BLaER1 (cell line): ENCODE measurements around the gene ANKZF1.

ENCODE experiments used
- H3K27ac ChIP-seq: shearing (Covaris generic); formaldehyde crosslinking; 2 replicates; pipeline ENCODE4 v1.8.1; 2022
- H3K27me3 ChIP-seq: shearing (Covaris generic); formaldehyde crosslinking; 2 replicates; pipeline ENCODE4 v1.8.1; 2022
- H3K36me3 ChIP-seq: shearing (Covaris generic); formaldehyde crosslinking; 2 replicates; pipeline ENCODE4 v1.8.1; 2022
- H3K4me1 ChIP-seq: shearing (Covaris generic); formaldehyde crosslinking; 2 replicates; pipeline ENCODE4 v1.8.1; 2022
- H3K4me2 ChIP-seq: shearing (Covaris generic); formaldehyde crosslinking; 2 replicates; pipeline ENCODE4 v1.8.1; 2022
- H3K4me3 ChIP-seq: shearing (Covaris generic); formaldehyde crosslinking; 2 replicates; pipeline ENCODE4 v1.8.1; 2022
- H3K9ac ChIP-seq: shearing (Covaris generic); formaldehyde crosslinking; 2 replicates; pipeline ENCODE4 v1.8.1; 2022
- H3K9me3 ChIP-seq: shearing (Covaris generic); formaldehyde crosslinking; 2 replicates; pipeline ENCODE4 v1.8.1; 2022
- H4K20me1 ChIP-seq: shearing (Covaris generic); formaldehyde crosslinking; 2 replicates; pipeline ENCODE4 v1.8.1; 2022
- Cebpa-rat ChIP-seq: shearing (Covaris generic); IDR thresholded peaks from 2 replicates; pipeline ENCODE4 v1.8.1; 2022

The ANKZF1 gene

DNA sequence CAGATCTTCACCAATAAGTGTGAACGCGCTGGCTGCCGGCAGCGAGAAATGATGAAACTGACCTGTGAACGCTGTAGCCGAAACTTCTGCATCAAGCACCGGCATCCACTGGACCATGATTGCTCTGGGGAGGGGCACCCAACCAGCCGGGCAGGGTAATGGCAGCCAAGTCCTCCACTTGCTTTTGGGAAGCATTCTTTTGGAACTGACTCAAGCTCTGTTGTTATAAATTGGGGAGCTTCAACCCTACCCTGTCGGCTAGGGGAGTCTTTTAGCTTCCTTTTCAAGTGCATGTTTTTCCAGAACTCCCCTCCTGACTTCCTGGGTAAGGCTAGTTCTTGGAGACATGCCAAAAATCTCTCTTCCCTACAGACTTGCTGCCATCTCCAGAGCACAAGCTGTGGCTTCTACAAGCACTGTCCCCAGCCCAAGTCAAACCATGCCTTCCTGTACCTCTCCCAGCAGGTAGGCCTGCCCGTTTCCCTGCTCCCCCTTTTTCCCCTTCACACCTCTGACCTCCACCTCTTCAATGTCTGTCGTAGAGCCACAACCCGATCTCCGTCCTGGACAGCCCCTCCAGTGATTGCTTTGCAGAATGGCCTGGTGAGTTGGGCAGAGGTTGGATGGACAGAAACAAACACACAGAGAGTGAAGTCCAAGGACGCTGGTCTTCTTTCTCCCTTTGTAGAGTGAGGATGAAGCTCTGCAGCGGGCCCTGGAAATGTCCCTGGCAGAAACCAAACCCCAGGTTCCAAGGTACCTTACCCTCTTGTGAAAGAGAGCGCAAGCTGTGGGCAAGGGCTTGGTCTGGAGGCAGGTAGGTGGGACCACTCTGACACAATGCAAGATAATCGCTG, 21.5 kb upstream of the ANKZF1 start:
- TF ChIP-seq Cebpa-rat, result no peak
- H3K36me3 ChIP-seq, result peaks cover 46% of the 10 kb centered on the region

GRCh38 chr2:219209236-219210195, 20.1 kb upstream of the ANKZF1 start:
- Histone ChIP-seq H3K4me1 (peaks cover 40% of the 10 kb centered on the region), H3K9ac (peak overlapping the region; percentile 26; the same call in 1 of the 2 replicates), H4K20me1 (no peaks in the 10 kb centered on the region), H3K27me3 (no peaks in the 10 kb centered on the region), H3K27ac (peak overlapping the region; percentile 49), H3K4me3 (no peak overlapping the region), H3K9me3 (no peaks in the 10 kb centered on the region), H3K36me3 (peaks cover 60% of the 10 kb centered on the region), H3K4me2 (peak overlapping the region; percentile 11)
- no peak for TF ChIP-seq Cebpa-rat

More for the DNA sequence above, 21.5 kb upstream of the ANKZF1 start:
- peaks cover 40% of the 10 kb centered on the region for H3K4me1 ChIP-seq
- H3K4me2 ChIP-seq, result peak overlapping the region; percentile 95
- no peaks in the 10 kb centered on the region for H3K9me3 ChIP-seq
- H3K27ac ChIP-seq, result no peak overlapping the region
- peak overlapping the region; percentile 78; the same call in 1 of the 2 replicates for H3K9ac ChIP-seq
- H4K20me1 ChIP-seq, result no peaks in the 10 kb centered on the region
- no peaks in the 10 kb centered on the region for H3K27me3 ChIP-seq
- H3K4me3 ChIP-seq, result no peak overlapping the region

- peak overlapping the region; percentile 26; the same call in 1 of the 2 replicates for H3K9ac ChIP-seq
- peak overlapping the region; percentile 11; the same call in 1 of the 2 replicates for H3K4me2 ChIP-seq
- no peaks in the 10 kb centered on the region for H3K27me3 ChIP-seq
- H3K36me3 ChIP-seq, result peaks cover 67% of the 10 kb centered on the region
- TF ChIP-seq Cebpa-rat, result no peak
- peaks cover 40% of the 10 kb centered on the region for H3K4me1 ChIP-seq
- H3K9me3 ChIP-seq, result no peaks in the 10 kb centered on the region
- H3K27ac ChIP-seq, result peak overlapping the region; percentile 49
- H3K4me3 ChIP-seq, result no peak overlapping the region
- no peaks in the 10 kb centered on the region for H4K20me1 ChIP-seq
Measured at GRCh38 chr2:219210196-219210885, 19.3 kb upstream of the ANKZF1 start.

DNA sequence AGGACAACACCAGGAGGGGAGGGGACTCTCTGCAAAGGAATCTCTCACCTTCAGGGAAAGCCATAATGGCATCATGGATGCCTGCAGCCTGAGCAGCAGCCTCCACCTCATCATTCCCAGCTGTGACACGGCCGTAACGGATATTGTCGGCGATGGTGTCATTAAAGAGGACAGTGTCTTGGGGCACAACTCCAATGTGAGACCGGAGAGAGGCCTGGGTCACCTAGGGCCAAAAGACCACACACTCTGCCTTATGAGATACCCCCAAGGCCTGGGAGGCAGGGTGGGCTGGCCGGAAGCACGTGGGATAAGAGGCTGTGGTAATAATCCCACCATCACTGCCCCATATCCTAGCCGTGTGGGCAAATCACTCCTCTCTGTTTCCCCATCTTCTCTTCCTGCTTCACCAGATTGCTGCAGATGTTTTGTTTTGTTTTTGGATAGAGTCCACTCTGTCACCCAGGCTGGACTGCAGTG, 18.7 kb upstream of the ANKZF1 start:
- Histone ChIP-seq H3K9ac (peak overlapping the region; percentile 26; the same call in 1 of the 2 replicates), H4K20me1 (no peaks in the 10 kb centered on the region), H3K27ac (no peak overlapping the region), H3K27me3 (no peaks in the 10 kb centered on the region), H3K9me3 (no peaks in the 10 kb centered on the region), H3K4me1 (peaks cover 39% of the 10 kb centered on the region), H3K4me2 (no peak overlapping the region), H3K4me3 (no peak overlapping the region), H3K36me3 (peaks cover 70% of the 10 kb centered on the region)
- no peak for TF ChIP-seq Cebpa-rat

- no peak overlapping the region for H3K4me2 ChIP-seq
- H3K4me1 ChIP-seq, result peaks cover 47% of the 10 kb centered on the region
- H3K9me3 ChIP-seq, result no peaks in the 10 kb centered on the region
- no peak overlapping the region for H3K4me3 ChIP-seq
- TF ChIP-seq Cebpa-rat, result no peak
- no peaks in the 10 kb centered on the region for H3K27me3 ChIP-seq
- H3K36me3 ChIP-seq, result peaks cover 76% of the 10 kb centered on the region
- no peak overlapping the region for H3K27ac ChIP-seq
- H4K20me1 ChIP-seq, result peaks cover 2% of the 10 kb centered on the region; the same call in 1 of the 2 replicates
- no peak overlapping the region for H3K9ac ChIP-seq
Measured at GRCh38 chr2:219213026-219213415, 16.6 kb upstream of the ANKZF1 start.

GRCh38 chr2:219213486-219214071, 16.0 kb upstream of the ANKZF1 start:
- Histone ChIP-seq H3K4me1 (peaks cover 47% of the 10 kb centered on the region), H3K27me3 (no peaks in the 10 kb centered on the region), H3K36me3 (peaks cover 71% of the 10 kb centered on the region), H3K9ac (no peak overlapping the region), H3K4me2 (no peak overlapping the region), H3K27ac (no peak overlapping the region), H4K20me1 (peaks cover 5% of the 10 kb centered on the region; the same call in 1 of the 2 replicates), H3K9me3 (no peaks in the 10 kb centered on the region), H3K4me3 (no peak overlapping the region)
- TF ChIP-seq Cebpa-rat, result no peak

- TF ChIP-seq Cebpa-rat, result no peak
- H3K4me3 ChIP-seq, result no peak overlapping the region
- no peaks in the 10 kb centered on the region for H3K9me3 ChIP-seq
- H3K27me3 ChIP-seq, result no peaks in the 10 kb centered on the region
- no peak overlapping the region for H3K9ac ChIP-seq
- H3K4me1 ChIP-seq, result peaks cover 45% of the 10 kb centered on the region
- no peak overlapping the region for H3K4me2 ChIP-seq
- peaks cover 65% of the 10 kb centered on the region for H3K36me3 ChIP-seq
- peaks cover 6% of the 10 kb centered on the region; the same call in 1 of the 2 replicates for H4K20me1 ChIP-seq
- H3K27ac ChIP-seq, result no peak overlapping the region
Measured at GRCh38 chr2:219214141-219214540, 15.5 kb upstream of the ANKZF1 start.

DNA sequence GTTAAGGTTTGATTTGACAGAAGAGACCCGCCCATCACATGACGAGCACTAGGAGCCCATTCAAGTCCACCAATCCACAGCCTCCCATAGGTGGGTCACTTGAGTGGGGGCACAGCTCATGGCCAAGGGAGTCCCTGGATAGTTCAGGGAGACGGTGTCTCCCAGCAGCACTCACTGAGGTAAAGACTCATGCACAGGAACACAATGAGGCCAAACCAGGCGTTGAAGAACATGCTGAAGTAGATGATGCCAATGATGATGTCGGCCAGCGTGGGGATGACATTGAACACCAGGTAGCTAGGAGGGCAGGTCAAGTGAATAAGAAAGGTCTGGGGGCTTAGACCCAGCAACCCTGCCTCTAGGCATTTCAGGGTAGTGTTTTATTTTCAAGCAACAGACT, 14.8 kb upstream of the ANKZF1 start:
- H3K36me3 ChIP-seq, result peaks cover 64% of the 10 kb centered on the region
- H3K27ac ChIP-seq, result no peak overlapping the region
- no peak overlapping the region for H3K4me2 ChIP-seq
- H4K20me1 ChIP-seq, result peaks cover 12% of the 10 kb centered on the region; the same call in 1 of the 2 replicates
- no peak overlapping the region for H3K9ac ChIP-seq
- H3K4me1 ChIP-seq, result peaks cover 45% of the 10 kb centered on the region
- no peaks in the 10 kb centered on the region for H3K9me3 ChIP-seq
- no peaks in the 10 kb centered on the region for H3K27me3 ChIP-seq
- no peak for TF ChIP-seq Cebpa-rat
- no peak overlapping the region for H3K4me3 ChIP-seq
